Naive thymus-derived CD8-positive, alpha-beta T cell (primary cell): ENCODE measurements around the gene PLXNA2. TPM values are rescaled to one million over a fixed set of nuclear protein-coding genes. Genes with fewer than 3 reads are reported as not detected.

ENCODE experiments used
- ATAC-seq, 2 donors: fragments of 150-1000 bp; cut with Tn5 transposase in 1 of 2; sonication (Bioruptor Pico), chemical (Tn5 transposase) in 1 of 2; 1 replicate in 1 of 2; 2 replicates in 1 of 2; pipeline ENCODE4 v1.10.0; 2021; ENCODE audit warnings: mild to moderate bottlenecking in 2 of 2, moderate library complexity in 2 of 2
- POLR2A ChIA-PET: fragments of 350-600 bp; sonication (Branson Sonifier 250); formaldehyde crosslinking; loops from one replicate; lab custom pipeline; 2021; ENCODE audit warnings: antibody characterized with exemption; lab: Charles Lee
- DNase-seq, 10 donors: peaks; one replicate each; pipeline versions ENCODE4 v3.0.0 to v3.0.0-alpha.2; 2020 to 2022
- H3K27ac Mint-ChIP-seq, 10 donors: one replicate each; pipeline ENCODE4 v1.8.0; 2020 to 2022; ENCODE audit warnings: mild to moderate bottlenecking in 10 of 10, mixed read lengths in 10 of 10, moderate library complexity in 4 of 10, inconsistent platforms in 1 of 10
- H3K27me3 Mint-ChIP-seq, 5 donors: one replicate each; pipeline ENCODE4 v1.8.0; 2021 to 2022; ENCODE audit warnings: mixed read lengths in 5 of 5
- H3K36me3 Mint-ChIP-seq, 3 donors: one replicate each; pipeline ENCODE4 v1.8.0; 2020 to 2022; ENCODE audit warnings: mixed read lengths in 3 of 3, mild to moderate bottlenecking in 2 of 3, inconsistent platforms in 1 of 3
- H3K4me1 Mint-ChIP-seq, 4 donors: one replicate each; pipeline ENCODE4 v1.8.0; 2021 to 2022; ENCODE audit warnings: mixed read lengths in 4 of 4
- H3K4me3 Mint-ChIP-seq, 10 donors: one replicate each; pipeline ENCODE4 v1.8.0; 2020 to 2022; ENCODE audit warnings: mild to moderate bottlenecking in 10 of 10, mixed read lengths in 10 of 10, moderate library complexity in 6 of 10, inconsistent platforms in 1 of 10
- H3K9me3 Mint-ChIP-seq, 9 donors: one replicate each; pipeline ENCODE4 v1.8.0; 2020 to 2022; ENCODE audit warnings: mixed read lengths in 9 of 9, mild to moderate bottlenecking in 3 of 9, inconsistent platforms in 1 of 9, moderate library complexity in 1 of 9
- polyA plus RNA-seq, 3 donors: library from polyadenylated mRNA; unstranded; fragments of 300-500 nt; fragmentation: Illumina TruSeq; gene quantifications; one replicate each; pipeline ENCODE4 v1.2.3, GENCODE V29; 2021
- total RNA-seq, 8 experiments: library from RNA in 2 of 8; stranded (reverse) in 2 of 8; gene quantifications; one replicate each; pipeline ENCODE4 v1.2.3 and lab custom pipeline; 2021 to 2026

PLXNA2 gene
- total and polyA plus RNA-seq, 5 experiments from 2014 or later, result 0.06 to 7.7 (median 0.14) TPM

- no peak for DNase-seq
- POLR2A ChIA-PET, result interaction anchor here (0.6 kb wide), 1 partner anchor 115 kb away, joined by 5 read pairs; no protein-coding TSS in a partner anchor
- Mint-ChIP-seq H3K36me3 (peaks cover 0 to 2% (median 0%) of the 10 kb centered on the region in 3 donors), H3K4me3 (no peak overlapping the region), H3K9me3 (no peaks in the 10 kb centered on the region), H3K27ac (no peak overlapping the region), H3K27me3 (no peaks in the 10 kb centered on the region), H3K4me1 (peaks cover 1 to 4% (median 2%) of the 10 kb centered on the region in 4 donors)
- no peak for ATAC-seq
Measured at GRCh38 chr1:208080396-208081286, 163.5 kb downstream of the PLXNA2 start.

DNA sequence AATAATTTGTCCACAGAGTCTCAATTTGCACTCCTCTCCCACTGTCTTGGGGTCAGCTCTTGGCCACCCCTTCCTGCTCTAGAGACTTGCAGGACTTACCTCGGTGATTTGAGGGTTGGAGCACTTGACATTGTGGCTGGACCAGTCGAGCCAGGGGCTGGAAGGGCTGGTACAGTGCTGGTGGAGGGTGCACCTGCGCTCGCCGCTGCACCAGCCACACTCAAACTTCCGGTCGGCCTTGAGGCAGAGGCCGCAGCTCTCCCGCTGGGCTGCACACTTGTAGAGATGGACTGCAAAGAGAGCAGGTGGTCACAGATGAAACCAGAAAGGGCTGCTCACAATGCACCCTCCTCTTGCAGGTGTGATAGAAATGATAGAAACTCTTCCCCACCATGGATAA is 165.0 kb downstream of the PLXNA2 start:
- peaks cover 0 to 2% (median 1%) of the 10 kb centered on the region in 4 donors for H3K4me1 Mint-ChIP-seq
- H3K4me3 Mint-ChIP-seq, result no peak overlapping the region
- H3K27me3 Mint-ChIP-seq, result no peaks in the 10 kb centered on the region
- H3K9me3 Mint-ChIP-seq, result no peaks in the 10 kb centered on the region
- ATAC-seq (no peak), DNase-seq (no peak)
- H3K36me3 Mint-ChIP-seq, result peaks cover 0 to 2% (median 0%) of the 10 kb centered on the region in 3 donors
- POLR2A ChIA-PET, result no interaction called here
- H3K27ac Mint-ChIP-seq, result peak overlapping the region in 1 of 10 donors; percentile 20

DNA sequence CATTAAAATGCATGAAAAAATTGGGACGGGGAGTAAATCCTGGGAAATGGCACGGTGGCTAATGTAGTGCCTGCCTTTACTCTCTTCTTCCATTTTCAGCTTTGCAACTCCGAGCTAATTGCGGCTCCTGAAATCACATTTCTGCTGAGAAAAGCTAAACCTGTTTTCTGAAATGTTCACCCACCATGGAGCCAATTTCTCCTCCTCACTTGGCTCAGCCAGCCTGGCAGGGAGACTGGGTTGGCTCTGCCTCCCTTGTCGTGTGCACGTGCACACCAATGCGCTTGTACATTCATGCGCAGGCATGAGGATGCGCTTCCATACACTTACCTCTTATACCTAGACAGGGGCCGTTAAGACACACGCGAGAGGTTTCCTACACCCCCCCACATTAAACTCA is 165.4 kb downstream of the PLXNA2 start:
- Mint-ChIP-seq H3K27me3 (no peaks in the 10 kb centered on the region), H3K9me3 (no peaks in the 10 kb centered on the region), H3K4me3 (no peak overlapping the region), H3K36me3 (peaks cover 0 to 2% (median 0%) of the 10 kb centered on the region in 3 donors), H3K4me1 (peaks cover 0 to 2% (median 1%) of the 10 kb centered on the region in 4 donors), H3K27ac (peak overlapping the region in 1 of 10 donors; percentile 20)
- ATAC-seq (no peak), DNase-seq (no peak)
- POLR2A ChIA-PET, result no interaction called here

DNA sequence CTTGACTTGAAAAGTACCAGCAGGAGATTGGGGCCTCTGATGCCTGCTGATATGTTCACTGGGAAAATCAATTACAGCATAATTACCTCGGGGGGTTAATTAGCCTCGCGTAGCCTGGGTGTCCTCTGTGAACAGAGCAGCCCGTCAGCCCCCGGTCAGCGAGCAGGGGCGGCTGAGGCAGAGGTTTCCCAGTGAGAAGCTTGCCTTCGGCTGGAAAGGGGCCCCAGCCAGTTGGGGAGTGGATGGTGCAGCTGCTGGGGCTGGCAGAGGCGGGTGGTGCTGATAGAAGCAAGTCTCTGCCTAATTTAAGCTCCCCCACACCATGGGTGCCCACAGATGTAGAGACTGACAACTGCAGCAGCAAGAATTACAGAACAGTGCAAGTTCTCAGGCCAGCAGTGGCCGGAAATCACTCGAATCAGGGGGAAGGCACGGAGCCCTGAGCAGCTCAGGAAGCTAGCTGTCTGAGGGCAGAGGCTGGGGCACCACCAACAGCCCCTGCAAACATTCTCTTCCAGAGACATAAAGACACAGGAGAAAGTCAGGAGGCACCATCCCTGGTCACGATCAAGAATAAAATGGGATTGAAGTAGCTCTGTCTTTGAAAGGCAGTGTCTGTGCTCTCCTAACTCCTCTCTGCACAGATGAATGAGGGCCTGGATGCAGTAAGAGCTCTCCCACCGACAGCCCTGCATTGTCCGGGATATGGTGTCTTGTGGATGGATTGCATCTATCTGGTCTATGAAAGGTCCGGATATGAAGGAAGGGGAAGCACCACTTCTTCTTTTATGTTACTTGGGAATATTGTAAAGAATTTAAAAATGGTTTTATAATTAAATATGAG is 166.7 kb downstream of the PLXNA2 start:
- Mint-ChIP-seq H3K4me1 (peaks cover 0 to 2% (median 0%) of the 10 kb centered on the region in 4 donors), H3K4me3 (no peak overlapping the region), H3K36me3 (no peaks in the 10 kb centered on the region), H3K27me3 (no peaks in the 10 kb centered on the region), H3K9me3 (no peaks in the 10 kb centered on the region), H3K27ac (peak overlapping the region in 2 of 10 donors; percentile 70 to 85)
- DNase-seq (no peak), ATAC-seq (no peak)
- POLR2A ChIA-PET, result no interaction called here

GRCh38 chr1:208074353-208074752 is 169.8 kb downstream of the PLXNA2 start:
- Mint-ChIP-seq H3K27me3 (peaks cover 0 to 4% (median 0%) of the 10 kb centered on the region in 5 donors), H3K9me3 (no peaks in the 10 kb centered on the region), H3K4me3 (no peak overlapping the region), H3K4me1 (peaks cover 0 to 2% (median under 1%) of the 10 kb centered on the region in 4 donors), H3K36me3 (no peaks in the 10 kb centered on the region), H3K27ac (no peak overlapping the region)
- no peak for DNase-seq
- ATAC-seq, result no peak
- POLR2A ChIA-PET, result no interaction called here

DNA sequence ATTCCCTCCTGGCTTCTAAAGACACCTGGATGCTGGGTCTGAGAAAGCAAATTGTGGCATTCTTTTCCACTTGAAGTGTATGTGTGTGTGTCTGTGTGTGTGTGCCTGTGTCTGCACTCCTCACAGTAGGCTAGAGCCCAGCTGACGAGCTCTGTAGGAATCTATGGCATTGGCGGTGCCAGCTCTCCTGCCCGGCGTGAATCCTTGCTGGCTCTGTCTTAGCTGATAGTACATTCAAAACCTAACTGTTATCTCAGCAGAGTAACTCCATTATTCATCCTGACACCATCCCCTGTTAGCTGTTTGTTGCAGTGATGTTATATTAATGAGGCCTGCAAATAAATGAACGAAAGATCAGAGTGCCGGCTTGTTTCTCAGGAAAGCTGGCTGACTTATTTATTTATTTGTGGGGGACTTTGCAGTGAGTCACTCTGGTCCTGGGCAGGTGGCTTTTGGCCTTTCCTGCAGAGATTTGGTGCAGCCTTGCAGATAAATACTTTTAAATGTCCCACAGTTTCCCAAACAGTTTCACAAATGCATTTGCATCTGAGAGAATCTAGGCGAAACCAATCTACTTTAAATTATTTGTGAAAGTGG is 172.7 kb downstream of the PLXNA2 start:
- Mint-ChIP-seq H3K4me3 (no peak overlapping the region), H3K9me3 (no peaks in the 10 kb centered on the region), H3K4me1 (peaks cover 0 to 4% (median 0%) of the 10 kb centered on the region in 4 donors), H3K27ac (no peak overlapping the region), H3K36me3 (no peaks in the 10 kb centered on the region), H3K27me3 (peaks cover 0 to 4% (median 0%) of the 10 kb centered on the region in 5 donors)
- POLR2A ChIA-PET, result no interaction called here
- ATAC-seq (no peak), DNase-seq (no peak)

- H3K27ac Mint-ChIP-seq, result peak overlapping the region in 1 of 10 donors; percentile 15
- H3K9me3 Mint-ChIP-seq, result no peaks in the 10 kb centered on the region
- no peak for ATAC-seq
- H3K36me3 Mint-ChIP-seq, result no peaks in the 10 kb centered on the region
- DNase-seq, result no peak
- H3K27me3 Mint-ChIP-seq, result peaks cover 0 to 4% (median 0%) of the 10 kb centered on the region in 5 donors
- H3K4me3 Mint-ChIP-seq, result no peak overlapping the region
- POLR2A ChIA-PET, result no interaction called here
- H3K4me1 Mint-ChIP-seq, result peaks cover 0 to 4% (median 0%) of the 10 kb centered on the region in 4 donors
Measured at GRCh38 chr1:208069908-208070307, 174.3 kb downstream of the PLXNA2 start.

GRCh38 chr1:208069317-208069716 is 174.9 kb downstream of the PLXNA2 start:
- Mint-ChIP-seq H3K9me3 (no peaks in the 10 kb centered on the region), H3K4me3 (no peak overlapping the region), H3K36me3 (no peaks in the 10 kb centered on the region), H3K4me1 (peaks cover 0 to 4% (median 0%) of the 10 kb centered on the region in 4 donors), H3K27me3 (peaks cover 0 to 4% (median 0%) of the 10 kb centered on the region in 5 donors), H3K27ac (peak overlapping the region in 1 of 10 donors; percentile 8)
- POLR2A ChIA-PET, result no interaction called here
- DNase-seq (no peak), ATAC-seq (no peak)

DNA sequence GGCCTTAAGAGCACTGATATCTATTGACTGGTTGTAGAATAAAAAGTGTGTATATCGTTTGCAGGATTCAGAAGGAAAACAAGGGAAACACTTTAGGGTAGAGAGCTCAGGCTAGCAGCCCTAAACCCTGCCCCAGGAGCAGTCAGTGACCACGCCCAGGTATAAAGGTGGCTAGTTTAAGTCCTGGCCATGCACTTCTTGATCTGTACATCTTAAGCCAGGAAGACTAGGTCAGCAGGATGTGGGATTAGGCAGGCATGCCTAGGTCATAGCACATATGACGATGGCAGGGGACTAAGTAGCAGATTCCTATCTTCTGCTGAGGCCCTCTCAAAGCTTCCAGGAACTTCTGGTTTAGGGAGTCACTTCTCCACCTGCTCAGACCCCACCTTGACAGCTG is 175.3 kb downstream of the PLXNA2 start:
- Mint-ChIP-seq H3K27ac (peak overlapping the region in 1 of 10 donors; percentile 8), H3K4me1 (peaks cover 0 to 4% (median 0%) of the 10 kb centered on the region in 4 donors), H3K27me3 (peaks cover 0 to 4% (median 0%) of the 10 kb centered on the region in 5 donors), H3K36me3 (no peaks in the 10 kb centered on the region), H3K4me3 (no peak overlapping the region), H3K9me3 (no peaks in the 10 kb centered on the region)
- DNase-seq, result no peak
- POLR2A ChIA-PET, result no interaction called here
- ATAC-seq, result no peak

DNA sequence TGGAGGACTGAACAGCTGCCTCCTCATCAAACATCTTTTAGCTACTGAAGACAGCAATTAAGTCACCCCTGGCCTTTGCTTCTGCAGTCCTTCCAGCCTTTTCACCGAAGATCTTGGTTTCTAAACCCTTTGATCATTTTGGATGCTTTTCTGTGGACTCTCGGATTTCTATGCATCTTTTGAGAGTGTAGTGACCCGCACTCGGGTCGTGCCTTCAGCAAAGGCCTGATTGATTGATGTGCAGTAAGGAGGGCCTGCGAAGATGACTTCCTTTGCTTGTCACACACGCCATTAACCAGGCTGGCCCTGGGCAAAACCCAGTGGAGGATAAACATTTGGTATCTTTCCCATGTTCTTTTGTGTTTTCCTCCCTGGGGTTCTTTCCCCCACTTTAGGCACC is 175.8 kb downstream of the PLXNA2 start:
- DNase-seq, result no peak
- POLR2A ChIA-PET, result interaction anchor here (0.7 kb wide), 1 partner anchor 756 kb away, joined by 3 read pairs; no protein-coding TSS in a partner anchor
- H3K4me1 Mint-ChIP-seq, result peaks cover 0 to 4% (median 0%) of the 10 kb centered on the region in 4 donors
- peak overlapping the region in 1 of 10 donors; percentile 8 for H3K27ac Mint-ChIP-seq
- no peak overlapping the region for H3K4me3 Mint-ChIP-seq
- H3K9me3 Mint-ChIP-seq, result no peaks in the 10 kb centered on the region
- ATAC-seq, result no peak
- no peaks in the 10 kb centered on the region for H3K36me3 Mint-ChIP-seq
- peaks cover 0 to 4% (median 0%) of the 10 kb centered on the region in 5 donors for H3K27me3 Mint-ChIP-seq

GRCh38 chr1:208066583-208066982 is 177.6 kb downstream of the PLXNA2 start:
- Mint-ChIP-seq H3K4me3 (no peak overlapping the region), H3K36me3 (no peaks in the 10 kb centered on the region), H3K27me3 (peaks cover 0 to 12% (median 0%) of the 10 kb centered on the region in 5 donors), H3K9me3 (no peaks in the 10 kb centered on the region), H3K27ac (no peak overlapping the region), H3K4me1 (peaks cover 0 to 4% (median 0%) of the 10 kb centered on the region in 4 donors)
- POLR2A ChIA-PET, result no interaction called here
- ATAC-seq, result no peak
- DNase-seq, result no peak

- DNase-seq (no peak), ATAC-seq (no peak)
- POLR2A ChIA-PET, result no interaction called here
- Mint-ChIP-seq H3K9me3 (no peaks in the 10 kb centered on the region), H3K36me3 (no peaks in the 10 kb centered on the region), H3K4me1 (peaks cover 0 to 4% (median 0%) of the 10 kb centered on the region in 4 donors), H3K27me3 (peaks cover 0 to 12% (median 0%) of the 10 kb centered on the region in 5 donors), H3K27ac (no peak overlapping the region), H3K4me3 (no peak overlapping the region)
Measured at GRCh38 chr1:208065862-208066261, 178.3 kb downstream of the PLXNA2 start.
